Neuron (in vitro differentiated cells): ENCODE data around the gene FZD8.

Experiments used
- H2AFZ ChIP-seq: one replicate; pipeline ENCODE4 v1.6.1; 2013; ENCODE audit warnings: low read depth, mild to moderate bottlenecking, inconsistent platforms, low read length, moderate library complexity
- H3K27me3 ChIP-seq: one replicate; pipeline ENCODE4 v1.6.1; 2013; ENCODE audit warnings: low read length; ENCODE audit not compliant: insufficient read depth
- H3K36me3 ChIP-seq: one replicate; pipeline ENCODE4 v1.6.1; 2013; ENCODE audit warnings: low read length; ENCODE audit not compliant: insufficient read depth
- H3K4me1 ChIP-seq: one replicate; pipeline ENCODE4 v1.6.1; 2013; ENCODE audit warnings: low read length; ENCODE audit not compliant: insufficient read depth
- H3K4me3 ChIP-seq: 2 replicates; pipeline ENCODE4 v1.5.1; 2013; ENCODE audit warnings: mild to moderate bottlenecking, low read length, moderate library complexity
- H3K9me3 ChIP-seq: one replicate; pipeline ENCODE4 v1.6.1; 2013; ENCODE audit warnings: low read length

Gene FZD8

DNA sequence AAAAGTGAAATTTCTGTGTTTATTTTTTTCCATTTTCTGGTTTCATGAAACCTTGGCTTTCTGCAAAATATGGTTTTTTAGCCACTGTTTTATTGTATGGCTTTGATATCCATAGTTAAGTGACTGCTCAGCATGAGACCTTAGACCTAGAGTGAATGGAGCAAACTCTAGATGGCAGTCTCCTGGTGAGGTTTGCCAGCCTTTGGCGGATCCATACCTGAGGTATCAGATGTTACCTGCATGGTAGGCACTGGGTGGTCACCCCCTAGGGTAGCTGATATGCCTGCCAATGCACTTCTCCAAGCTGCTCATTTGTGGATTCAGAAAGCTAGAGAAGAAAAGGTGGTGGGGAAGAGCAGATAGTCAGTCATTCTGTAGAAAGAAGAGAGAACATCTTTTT lies 17.4 kb upstream of the FZD8 start:
- Histone ChIP-seq H3K9me3 (no peaks in the 10 kb centered on the region), H3K36me3 (no peaks in the 10 kb centered on the region), H2AFZ (no peak overlapping the region), H3K4me1 (no peaks in the 10 kb centered on the region), H3K4me3 (no peak overlapping the region), H3K27me3 (peaks cover 4% of the 10 kb centered on the region)

DNA sequence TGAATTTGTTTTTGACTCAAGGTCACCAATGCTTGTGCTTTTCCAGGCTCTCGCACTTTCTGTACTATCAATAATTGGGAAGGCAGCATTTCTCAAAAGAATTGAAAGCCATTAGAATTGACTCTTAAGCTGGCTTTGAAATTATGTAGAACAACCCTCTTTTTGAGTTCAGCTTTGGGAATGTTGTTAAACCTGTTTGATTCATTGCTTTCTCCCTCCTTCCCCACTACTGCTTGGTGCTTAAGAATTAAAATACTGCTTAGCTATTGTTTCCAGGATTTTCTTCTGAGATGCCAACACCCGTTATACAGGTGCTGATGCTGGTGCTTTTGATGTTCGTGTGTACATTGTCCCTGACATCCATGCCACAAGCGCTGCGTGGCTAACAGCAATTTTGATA lies 15.5 kb upstream of the FZD8 start:
- H3K36me3 ChIP-seq: no peaks in the 10 kb centered on the region
- peaks cover 4% of the 10 kb centered on the region for H3K27me3 ChIP-seq
- no peak overlapping the region for H3K4me3 ChIP-seq
- no peaks in the 10 kb centered on the region for H3K9me3 ChIP-seq
- no peaks in the 10 kb centered on the region for H3K4me1 ChIP-seq
- no peak overlapping the region for H2AFZ ChIP-seq

- H3K36me3 ChIP-seq: no peaks in the 10 kb centered on the region
- no peaks in the 10 kb centered on the region for H3K4me1 ChIP-seq
- H3K27me3 ChIP-seq: no peaks in the 10 kb centered on the region
- no peaks in the 10 kb centered on the region for H3K9me3 ChIP-seq
- no peak overlapping the region for H3K4me3 ChIP-seq
- no peak overlapping the region for H2AFZ ChIP-seq
Measured at GRCh38 chr10:35652824-35653223, 10.7 kb upstream of the FZD8 start.

- Histone ChIP-seq H3K4me3 (no peak overlapping the region), H3K36me3 (no peaks in the 10 kb centered on the region), H3K9me3 (peaks cover 4% of the 10 kb centered on the region), H2AFZ (no peak overlapping the region), H3K27me3 (peaks cover 6% of the 10 kb centered on the region), H3K4me1 (no peaks in the 10 kb centered on the region)
Measured at GRCh38 chr10:35650894-35651293, 8.8 kb upstream of the FZD8 start.

GRCh38 chr10:35644050-35644950 lies 2.2 kb upstream of the FZD8 start:
- peaks cover 10% of the 10 kb centered on the region for H3K4me1 ChIP-seq
- peak overlapping the region; percentile 98 for H2AFZ ChIP-seq
- no peak overlapping the region for H3K4me3 ChIP-seq
- peaks cover 9% of the 10 kb centered on the region for H3K9me3 ChIP-seq
- peaks cover 36% of the 10 kb centered on the region for H3K27me3 ChIP-seq
- no peaks in the 10 kb centered on the region for H3K36me3 ChIP-seq

GRCh38 chr10:35643151-35644049 lies 1.3 kb upstream of the FZD8 start:
- Histone ChIP-seq H3K4me3 (peak overlapping the region; percentile 21), H2AFZ (peak overlapping the region; percentile 98), H3K36me3 (no peaks in the 10 kb centered on the region), H3K27me3 (peaks cover 39% of the 10 kb centered on the region), H3K9me3 (peaks cover 9% of the 10 kb centered on the region), H3K4me1 (peaks cover 10% of the 10 kb centered on the region)

DNA sequence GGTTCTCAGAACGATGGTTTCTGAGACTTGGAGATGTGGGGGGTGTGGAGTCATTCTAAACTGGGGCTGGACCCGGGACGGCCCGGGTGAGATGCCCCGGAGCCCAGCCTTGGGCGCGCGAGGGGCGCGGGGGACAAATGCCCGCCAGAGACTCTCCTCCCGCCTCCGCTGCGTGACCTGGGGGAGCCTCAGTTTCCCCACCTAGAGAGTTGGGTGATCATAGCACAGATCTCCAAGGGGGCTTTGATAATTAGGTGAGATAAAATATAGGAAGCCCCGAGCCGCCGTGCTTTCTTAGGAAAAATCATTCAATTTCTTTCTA lies 658 bp upstream of the FZD8 start:
- Histone ChIP-seq H2AFZ (peak overlapping the region; percentile 98), H3K4me3 (peak overlapping the region; percentile 39), H3K36me3 (no peaks in the 10 kb centered on the region), H3K4me1 (peaks cover 11% of the 10 kb centered on the region), H3K27me3 (peaks cover 45% of the 10 kb centered on the region), H3K9me3 (peaks cover 9% of the 10 kb centered on the region)

DNA sequence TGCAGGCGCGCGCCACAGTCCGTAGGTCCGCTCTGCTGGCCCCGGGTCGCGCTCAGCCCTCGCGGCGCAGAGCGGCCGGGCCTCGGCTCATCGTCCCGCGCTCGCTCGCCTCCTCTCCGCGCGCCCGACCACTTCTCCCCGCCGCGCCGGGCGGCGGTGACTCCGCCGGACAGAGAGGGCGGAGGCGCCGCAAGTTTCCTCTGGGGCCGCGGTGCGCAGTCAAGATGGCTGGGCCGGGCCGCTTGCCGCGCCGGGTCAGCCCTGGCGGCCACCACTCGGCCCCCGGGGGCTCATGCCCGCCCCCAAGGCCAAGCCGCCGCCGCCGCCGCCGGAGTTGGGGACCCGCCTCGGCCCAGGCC lies 441 bp downstream of the FZD8 start:
- Histone ChIP-seq H3K4me1 (peaks cover 21% of the 10 kb centered on the region), H3K4me3 (peak overlapping the region; percentile 39), H3K36me3 (no peaks in the 10 kb centered on the region), H3K27me3 (peaks cover 43% of the 10 kb centered on the region), H2AFZ (peak overlapping the region; percentile 98), H3K9me3 (peaks cover 5% of the 10 kb centered on the region)

GRCh38 chr10:35640951-35641675 lies 983 bp downstream of the FZD8 start:
- peaks cover 43% of the 10 kb centered on the region for H3K27me3 ChIP-seq
- H3K36me3 ChIP-seq: no peaks in the 10 kb centered on the region
- H2AFZ ChIP-seq: peak overlapping the region; percentile 98
- H3K4me3 ChIP-seq: peak overlapping the region; percentile 39
- peaks cover 5% of the 10 kb centered on the region for H3K9me3 ChIP-seq
- H3K4me1 ChIP-seq: peaks cover 22% of the 10 kb centered on the region

- Histone ChIP-seq H3K4me1 (peaks cover 22% of the 10 kb centered on the region), H3K4me3 (peak overlapping the region; percentile 38), H3K27me3 (peaks cover 40% of the 10 kb centered on the region), H3K36me3 (no peaks in the 10 kb centered on the region), H3K9me3 (peaks cover 5% of the 10 kb centered on the region), H2AFZ (no peak overlapping the region)
Measured at GRCh38 chr10:35640474-35640873, 1.6 kb downstream of the FZD8 start.

GRCh38 chr10:35639728-35640401 lies 2.2 kb downstream of the FZD8 start:
- H3K27me3 ChIP-seq: peaks cover 36% of the 10 kb centered on the region
- no peak overlapping the region for H2AFZ ChIP-seq
- H3K36me3 ChIP-seq: no peaks in the 10 kb centered on the region
- H3K9me3 ChIP-seq: peaks cover 5% of the 10 kb centered on the region
- H3K4me3 ChIP-seq: peak overlapping the region; percentile 38
- H3K4me1 ChIP-seq: peaks cover 22% of the 10 kb centered on the region

GRCh38 chr10:35639021-35639727 lies 2.9 kb downstream of the FZD8 start:
- Histone ChIP-seq H2AFZ (no peak overlapping the region), H3K9me3 (peaks cover 5% of the 10 kb centered on the region), H3K4me3 (no peak overlapping the region), H3K27me3 (peaks cover 29% of the 10 kb centered on the region), H3K36me3 (no peaks in the 10 kb centered on the region), H3K4me1 (peaks cover 22% of the 10 kb centered on the region)
